WTC11 (cell line): ENCODE measurements around the gene UPP1.

Experiments
- CTCF ChIP-seq: fragments of 200-600 bp; IDR thresholded peaks from 2 replicates; pipeline ENCODE4 v1.8.0; 2022; ENCODE audit warnings: antibody characterized with exemption
- ESRRA ChIP-seq: sonication (generic); formaldehyde crosslinking; IDR thresholded peaks from 2 replicates; pipeline ENCODE4 v1.8.1; 2022; ENCODE audit warnings: mild to moderate bottlenecking, missing genetic modification reagents, borderline replicate concordance
- FOXJ3 ChIP-seq: sonication (generic); formaldehyde crosslinking; IDR thresholded peaks from 2 replicates; pipeline ENCODE4 v1.9.0; 2021; ENCODE audit warnings: missing genetic modification reagents, mild to moderate bottlenecking, borderline replicate concordance
- JUN ChIP-seq: sonication (generic); formaldehyde crosslinking; IDR thresholded peaks from 2 replicates; pipeline ENCODE4 v1.8.0; 2023; ENCODE audit warnings: mild to moderate bottlenecking, missing genetic modification reagents
- MAX ChIP-seq: sonication (generic); formaldehyde crosslinking; IDR thresholded peaks from 2 replicates; pipeline ENCODE4 v1.8.0; 2022; ENCODE audit warnings: mild to moderate bottlenecking, missing genetic modification reagents
- NFE2L1 ChIP-seq: sonication (generic); formaldehyde crosslinking; IDR thresholded peaks from 2 replicates; pipeline ENCODE4 v1.8.1; 2023; ENCODE audit warnings: missing genetic modification reagents
- SP1 ChIP-seq: sonication (generic); formaldehyde crosslinking; conservative IDR thresholded peaks from 2 replicates; pipeline ENCODE4 v1.8.1; 2022; ENCODE audit warnings: missing genetic modification reagents
- TCF7 ChIP-seq: sonication (generic); formaldehyde crosslinking; IDR thresholded peaks from 2 replicates; pipeline ENCODE4 v1.8.0; 2022; ENCODE audit warnings: mild to moderate bottlenecking, low read depth, missing genetic modification reagents, moderate library complexity
- TP53 ChIP-seq: sonication (generic); formaldehyde crosslinking; IDR thresholded peaks from 2 replicates; pipeline ENCODE4 v1.8.1; 2023; ENCODE audit warnings: mild to moderate bottlenecking, missing genetic modification reagents
- USF1 ChIP-seq: sonication (generic); formaldehyde crosslinking; IDR thresholded peaks from 2 replicates; pipeline ENCODE4 v1.8.0; 2022; ENCODE audit warnings: mild to moderate bottlenecking, missing genetic modification reagents
- ZNF138 ChIP-seq: sonication (generic); formaldehyde crosslinking; conservative IDR thresholded peaks from 2 replicates; pipeline ENCODE4 v1.8.1; 2022; ENCODE audit warnings: mild to moderate bottlenecking, moderate library complexity, missing genetic modification reagents
- TF ChIP-seq, protein P1 (sequence below): fragments of 250-450 bp; sonication (Bioruptor Pico); IDR thresholded peaks from 2 replicates; pipeline ENCODE4 v1.9.0; 2021; ENCODE audit warnings: mild to moderate bottlenecking

- no peak for TF ChIP-seq CTCF
- no peak for TF ChIP-seq USF1 (CRISPR knock-in tag)
- no peak for TF ChIP-seq TCF7 (CRISPR knock-in tag)
- no peak for TF ChIP-seq TP53 (CRISPR knock-in tag)
- TF ChIP-seq MAX (CRISPR knock-in tag) = no peak
- no peak for TF ChIP-seq NFE2L1 (CRISPR knock-in tag)
- TF ChIP-seq, protein P1, sequence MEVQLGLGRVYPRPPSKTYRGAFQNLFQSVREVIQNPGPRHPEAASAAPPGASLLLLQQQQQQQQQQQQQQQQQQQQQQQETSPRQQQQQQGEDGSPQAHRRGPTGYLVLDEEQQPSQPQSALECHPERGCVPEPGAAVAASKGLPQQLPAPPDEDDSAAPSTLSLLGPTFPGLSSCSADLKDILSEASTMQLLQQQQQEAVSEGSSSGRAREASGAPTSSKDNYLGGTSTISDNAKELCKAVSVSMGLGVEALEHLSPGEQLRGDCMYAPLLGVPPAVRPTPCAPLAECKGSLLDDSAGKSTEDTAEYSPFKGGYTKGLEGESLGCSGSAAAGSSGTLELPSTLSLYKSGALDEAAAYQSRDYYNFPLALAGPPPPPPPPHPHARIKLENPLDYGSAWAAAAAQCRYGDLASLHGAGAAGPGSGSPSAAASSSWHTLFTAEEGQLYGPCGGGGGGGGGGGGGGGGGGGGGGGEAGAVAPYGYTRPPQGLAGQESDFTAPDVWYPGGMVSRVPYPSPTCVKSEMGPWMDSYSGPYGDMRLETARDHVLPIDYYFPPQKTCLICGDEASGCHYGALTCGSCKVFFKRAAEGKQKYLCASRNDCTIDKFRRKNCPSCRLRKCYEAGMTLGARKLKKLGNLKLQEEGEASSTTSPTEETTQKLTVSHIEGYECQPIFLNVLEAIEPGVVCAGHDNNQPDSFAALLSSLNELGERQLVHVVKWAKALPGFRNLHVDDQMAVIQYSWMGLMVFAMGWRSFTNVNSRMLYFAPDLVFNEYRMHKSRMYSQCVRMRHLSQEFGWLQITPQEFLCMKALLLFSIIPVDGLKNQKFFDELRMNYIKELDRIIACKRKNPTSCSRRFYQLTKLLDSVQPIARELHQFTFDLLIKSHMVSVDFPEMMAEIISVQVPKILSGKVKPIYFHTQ (CRISPR knock-in tag) = no peak
- TF ChIP-seq JUN = no peak
- no peak for TF ChIP-seq ZNF138 (CRISPR knock-in tag)
- no peak for TF ChIP-seq SP1 (CRISPR knock-in tag)
- no peak for TF ChIP-seq FOXJ3 (CRISPR knock-in tag)
- no peak for TF ChIP-seq ESRRA (CRISPR knock-in tag)
Measured at GRCh38 chr7:48053736-48054135, 35.3 kb upstream of the UPP1 start.
